ENCODE results near the gene CHD5.

DNA sequence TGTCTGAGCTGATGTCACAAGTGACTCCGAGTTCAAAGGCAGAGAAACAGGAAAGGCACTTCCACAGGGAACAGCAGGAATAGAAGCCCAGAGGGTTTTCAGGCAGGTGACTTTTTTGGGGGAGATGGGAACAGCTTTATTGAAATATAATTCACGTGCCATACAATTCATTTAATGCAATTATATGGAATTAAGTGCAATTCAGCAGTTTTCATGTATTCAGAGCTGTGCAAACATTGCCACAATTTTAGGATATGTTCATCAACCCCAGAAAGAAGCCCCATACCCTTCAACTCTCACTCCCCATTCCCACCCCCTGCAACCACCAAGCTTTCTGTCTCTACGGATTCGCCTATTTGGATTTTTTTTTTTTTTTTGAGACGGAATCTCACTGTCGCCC lies 117.5 kb downstream of the CHD5 start:
- no peak for TF ChIP-seq ISL1 (CRISPR knock-in tag; IDR thresholded peaks at IDR 0.05)
- no peak for TF ChIP-seq ZNF8 (CRISPR knock-in tag; IDR thresholded peaks at IDR 0.05)
- TF ChIP-seq, protein P1, sequence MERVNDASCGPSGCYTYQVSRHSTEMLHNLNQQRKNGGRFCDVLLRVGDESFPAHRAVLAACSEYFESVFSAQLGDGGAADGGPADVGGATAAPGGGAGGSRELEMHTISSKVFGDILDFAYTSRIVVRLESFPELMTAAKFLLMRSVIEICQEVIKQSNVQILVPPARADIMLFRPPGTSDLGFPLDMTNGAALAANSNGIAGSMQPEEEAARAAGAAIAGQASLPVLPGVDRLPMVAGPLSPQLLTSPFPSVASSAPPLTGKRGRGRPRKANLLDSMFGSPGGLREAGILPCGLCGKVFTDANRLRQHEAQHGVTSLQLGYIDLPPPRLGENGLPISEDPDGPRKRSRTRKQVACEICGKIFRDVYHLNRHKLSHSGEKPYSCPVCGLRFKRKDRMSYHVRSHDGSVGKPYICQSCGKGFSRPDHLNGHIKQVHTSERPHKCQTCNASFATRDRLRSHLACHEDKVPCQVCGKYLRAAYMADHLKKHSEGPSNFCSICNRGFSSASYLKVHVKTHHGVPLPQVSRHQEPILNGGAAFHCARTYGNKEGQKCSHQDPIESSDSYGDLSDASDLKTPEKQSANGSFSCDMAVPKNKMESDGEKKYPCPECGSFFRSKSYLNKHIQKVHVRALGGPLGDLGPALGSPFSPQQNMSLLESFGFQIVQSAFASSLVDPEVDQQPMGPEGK (CRISPR knock-in tag; IDR thresholded peaks at IDR 0.05; ENCODE audit: borderline replicate concordance) = no peak
- no peak for TF ChIP-seq ZFP3 (CRISPR knock-in tag; IDR thresholded peaks at IDR 0.05)
- TF ChIP-seq ZFP30 (CRISPR knock-in tag; IDR thresholded peaks at IDR 0.05) = no peak
- no peak for TF ChIP-seq GLIS3 (CRISPR knock-in tag; IDR thresholded peaks at IDR 0.05)
- TF ChIP-seq, protein P2, sequence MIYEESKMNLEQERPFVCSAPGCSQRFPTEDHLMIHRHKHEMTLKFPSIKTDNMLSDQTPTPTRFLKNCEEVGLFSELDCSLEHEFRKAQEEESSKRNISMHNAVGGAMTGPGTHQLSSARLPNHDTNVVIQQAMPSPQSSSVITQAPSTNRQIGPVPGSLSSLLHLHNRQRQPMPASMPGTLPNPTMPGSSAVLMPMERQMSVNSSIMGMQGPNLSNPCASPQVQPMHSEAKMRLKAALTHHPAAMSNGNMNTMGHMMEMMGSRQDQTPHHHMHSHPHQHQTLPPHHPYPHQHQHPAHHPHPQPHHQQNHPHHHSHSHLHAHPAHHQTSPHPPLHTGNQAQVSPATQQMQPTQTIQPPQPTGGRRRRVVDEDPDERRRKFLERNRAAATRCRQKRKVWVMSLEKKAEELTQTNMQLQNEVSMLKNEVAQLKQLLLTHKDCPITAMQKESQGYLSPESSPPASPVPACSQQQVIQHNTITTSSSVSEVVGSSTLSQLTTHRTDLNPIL (CRISPR knock-in tag; IDR thresholded peaks at IDR 0.05; ENCODE audit: low read depth) = no peak
- no peak for TF ChIP-seq RARB (CRISPR knock-in tag; IDR thresholded peaks at IDR 0.05)
- TF ChIP-seq PPARA (CRISPR knock-in tag; IDR thresholded peaks at IDR 0.05; ENCODE audit: borderline replicate concordance) = no peak
- TF ChIP-seq ARNTL (CRISPR knock-in tag; IDR thresholded peaks at IDR 0.05; ENCODE audit: borderline replicate concordance, low read depth) = no peak
- no peak for TF ChIP-seq BACH2 (CRISPR knock-in tag; IDR thresholded peaks at IDR 0.05; ENCODE audit: borderline replicate concordance)
- TF ChIP-seq, protein P3, sequence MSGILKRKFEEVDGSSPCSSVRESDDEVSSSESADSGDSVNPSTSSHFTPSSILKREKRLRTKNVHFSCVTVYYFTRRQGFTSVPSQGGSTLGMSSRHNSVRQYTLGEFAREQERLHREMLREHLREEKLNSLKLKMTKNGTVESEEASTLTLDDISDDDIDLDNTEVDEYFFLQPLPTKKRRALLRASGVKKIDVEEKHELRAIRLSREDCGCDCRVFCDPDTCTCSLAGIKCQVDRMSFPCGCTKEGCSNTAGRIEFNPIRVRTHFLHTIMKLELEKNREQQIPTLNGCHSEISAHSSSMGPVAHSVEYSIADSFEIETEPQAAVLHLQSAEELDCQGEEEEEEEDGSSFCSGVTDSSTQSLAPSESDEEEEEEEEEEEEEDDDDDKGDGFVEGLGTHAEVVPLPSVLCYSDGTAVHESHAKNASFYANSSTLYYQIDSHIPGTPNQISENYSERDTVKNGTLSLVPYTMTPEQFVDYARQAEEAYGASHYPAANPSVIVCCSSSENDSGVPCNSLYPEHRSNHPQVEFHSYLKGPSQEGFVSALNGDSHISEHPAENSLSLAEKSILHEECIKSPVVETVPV (CRISPR knock-in tag; IDR thresholded peaks at IDR 0.05) = no peak
- no peak for TF ChIP-seq CSDC2 (CRISPR knock-in tag; IDR thresholded peaks at IDR 0.05)

Measured in SK-N-SH treated with all-trans-retinoic acid at 6 μM for 48 hours (cell line).